HCT116 (cell line): ENCODE measurements around the gene TANGO6. TPM values are rescaled to one million over a fixed set of nuclear protein-coding genes. Genes with fewer than 3 reads are reported as not detected.

Experiments
- ATAC-seq: fragments of 200-7000 bp; cut with Tn5 transposase; 2 replicates; pipeline ENCODE4 v1.9.1; 2020; ENCODE audit warnings: mild to moderate bottlenecking, moderate library complexity
- BruUV-seq: library from RNA; stranded (reverse); fragments of 400-500 nt; replicated peaks from 2 replicates; lab custom pipeline; 2021; lab: Mats Ljungman, UMichigan
- CTCF ChIA-PET: fragments of 300-600 bp; sonication (Branson Sonifier 250); formaldehyde crosslinking; loops from one replicate; lab custom pipeline; 2021; ENCODE audit warnings: antibody characterized with exemption; lab: Charles Lee
- POLR2A ChIA-PET: fragments of 300-600, 350-600 bp; sonication (Branson Sonifier 250); formaldehyde crosslinking; loops from one replicate; lab custom pipeline; 2021; ENCODE audit warnings: antibody characterized with exemption; lab: Charles Lee
- RAD21 ChIA-PET, 2 experiments: fragments of 300-600 bp; sonication (Branson Sonifier 250); formaldehyde crosslinking; loops; one replicate each; lab custom pipeline; 2023; ENCODE audit warnings: low total read pairs in 2 of 2; ENCODE audit not compliant: uncharacterized antibody in 2 of 2, unreplicated experiment in 2 of 2, low non-redundant PET in 1 of 2; lab: Charles Lee
- DNase-seq: peaks from one replicate; pipeline ENCODE4 v3.0.0-alpha.2; 2010; ENCODE audit warnings: low read depth, low spot score
- H2AFZ ChIP-seq: fragments of 200-600 bp; shearing (Covaris generic), sonication (generic); 2 replicates; pipeline ENCODE4 v1.6.1; 2017; ENCODE audit warnings: low read depth, mixed run types, mixed read lengths, antibody characterized with exemption, low read length; ENCODE audit not compliant: poor library complexity, severe bottlenecking
- H3K27ac ChIP-seq: 2 replicates; pipeline ENCODE4 v1.5.1; 2012; ENCODE audit warnings: low read depth, low read length
- H3K27me3 ChIP-seq: fragments of 200-600 bp; sonication (generic); 2 replicates; pipeline ENCODE4 v1.6.1; 2016; ENCODE audit warnings: mixed run types, low read length, mixed read lengths; ENCODE audit not compliant: insufficient read depth
- H3K36me3 ChIP-seq, 2 experiments: fragments of 200-500 bp in 1 of 2; fragments of 200-600 bp in 1 of 2; sonication (Bioruptor generic) in 1 of 2; sonication (generic) in 1 of 2; 2 replicates each; pipeline versions ENCODE4 v1.5.1 to v1.6.1; 2014 to 2016; ENCODE audit warnings: low read length in 2 of 2, inconsistent platforms in 1 of 2, mixed read lengths in 1 of 2, mixed run types in 1 of 2; ENCODE audit not compliant: insufficient read depth in 2 of 2, control insufficient read depth in 1 of 2
- H3K4me1 ChIP-seq, 2 experiments: fragments of 200-600 bp in 1 of 2; sonication (generic) in 1 of 2; 2 replicates each; pipeline versions ENCODE4 v1.5.1 to v1.6.1; 2012 to 2017; ENCODE audit warnings: low read length in 2 of 2, inconsistent platforms in 1 of 2, mild to moderate bottlenecking in 1 of 2, mixed read lengths in 1 of 2, mixed run types in 1 of 2, moderate library complexity in 1 of 2; ENCODE audit not compliant: insufficient read depth in 2 of 2, control insufficient read depth in 1 of 2
- H3K4me2 ChIP-seq: fragments of 200-600 bp; sonication (generic); 2 replicates; pipeline ENCODE4 v1.6.1; 2017; ENCODE audit warnings: mixed run types, low read length, mixed read lengths
- H3K4me3 ChIP-seq, 2 experiments: fragments of 200-600 bp in 1 of 2; sonication (generic) in 1 of 2; replicated peaks in 1 of 2; 2 replicates each; pipeline ENCODE4 v1.5.1; 2011 to 2016; ENCODE audit warnings: low read length in 2 of 2, control low read depth in 1 of 2, low read depth in 1 of 2, mild to moderate bottlenecking in 1 of 2, mixed read lengths in 1 of 2, mixed run types in 1 of 2
- H3K79me2 ChIP-seq: fragments of 200-600 bp; sonication (generic); 2 replicates; pipeline ENCODE4 v1.6.1; 2017; ENCODE audit warnings: mild to moderate bottlenecking, mixed run types, low read length, moderate library complexity, mixed read lengths; ENCODE audit not compliant: insufficient read depth
- H3K9ac ChIP-seq: fragments of 200-600 bp; sonication (generic); 2 replicates; pipeline ENCODE4 v1.6.1; 2016; ENCODE audit warnings: low read length, mixed read lengths
- H3K9me2 ChIP-seq: fragments of 200-600 bp; sonication (generic), shearing (Covaris generic); 2 replicates; pipeline ENCODE4 v1.6.1; 2017; ENCODE audit warnings: mixed run types, mild to moderate bottlenecking, moderate library complexity; ENCODE audit not compliant: insufficient read depth
- H3K9me3 ChIP-seq, 2 experiments: fragments of 200-500 bp in 1 of 2; fragments of 200-600 bp in 1 of 2; sonication (Bioruptor generic) in 1 of 2; sonication (generic) in 1 of 2; 2 replicates each; pipeline ENCODE4 v1.6.1; 2014 to 2017; ENCODE audit warnings: low read length in 2 of 2, mixed read lengths in 2 of 2, inconsistent platforms in 1 of 2, low read depth in 1 of 2, mild to moderate bottlenecking in 1 of 2, mixed run types in 1 of 2, moderate library complexity in 1 of 2; ENCODE audit not compliant: control insufficient read depth in 1 of 2, insufficient read depth in 1 of 2
- H4K20me1 ChIP-seq: fragments of 200-600 bp; sonication (generic), shearing (Covaris generic); 2 replicates; pipeline ENCODE4 v1.6.1; 2017; ENCODE audit warnings: mixed run types, mild to moderate bottlenecking, moderate library complexity; ENCODE audit not compliant: insufficient read depth
- CBX3 ChIP-seq: IDR thresholded peaks from 2 replicates; pipeline ENCODE4 v1.6.1; 2012; ENCODE audit warnings: low read depth
- CEBPB ChIP-seq: IDR thresholded peaks from 2 replicates; pipeline ENCODE4 v1.6.1; 2012; ENCODE audit warnings: low read depth
- ELF1 ChIP-seq: IDR thresholded peaks from 2 replicates; pipeline ENCODE4 v1.6.1; 2012; ENCODE audit warnings: low read depth, borderline replicate concordance
- EZH2 ChIP-seq: fragments of 200-600 bp; sonication (generic); IDR thresholded peaks from 2 replicates; pipeline ENCODE4 v1.6.1; 2017; ENCODE audit warnings: antibody characterized with exemption, mixed run types
- EZH2phosphoT487 ChIP-seq: fragments of 200-600 bp; IDR thresholded peaks from 2 replicates; pipeline ENCODE4 v1.6.1; 2018; ENCODE audit warnings: antibody characterized with exemption, borderline replicate concordance
- JUND ChIP-seq: IDR thresholded peaks from 2 replicates; pipeline ENCODE4 v1.6.1; 2012
- POLR2A ChIP-seq: IDR thresholded peaks from 2 replicates; pipeline ENCODE4 v1.7.0; 2011; ENCODE audit warnings: borderline replicate concordance; ENCODE audit not compliant: insufficient read depth, insufficient read length; ENCODE audit errors: extremely low read depth
- POLR2AphosphoS5 ChIP-seq: IDR thresholded peaks from 2 replicates; pipeline ENCODE4 v1.6.1; 2011; ENCODE audit warnings: mild to moderate bottlenecking, low read depth, low read length, moderate library complexity
- RAD21 ChIP-seq: IDR thresholded peaks from 2 replicates; pipeline ENCODE4 v1.6.1; 2012; ENCODE audit warnings: low read depth, mild to moderate bottlenecking
- SP1 ChIP-seq: IDR thresholded peaks from 2 replicates; pipeline ENCODE4 v1.6.1; 2012; ENCODE audit warnings: low read depth
- SRF ChIP-seq: IDR thresholded peaks from 2 replicates; pipeline ENCODE4 v1.6.1; 2012; ENCODE audit warnings: low read depth
- YY1 ChIP-seq: IDR thresholded peaks from 2 replicates; pipeline ENCODE4 v1.6.1; 2011; ENCODE audit warnings: low read length, low read depth, moderate library complexity, mild to moderate bottlenecking; ENCODE audit not compliant: insufficient replicate concordance; ENCODE audit errors: extremely low read depth
- intact Hi-C: fragments of 100-400 bp; cut with micrococcal nuclease; formaldehyde crosslinking; loops from 2 replicates; pipeline ENCODE4 v1.10.0; 2022
- total RNA-seq: library from RNA; stranded (reverse); gene quantifications from one replicate; pipeline ENCODE4 v1.2.1, GENCODE V29; 2021; ENCODE audit not compliant: unreplicated experiment
- TF ChIP-seq, protein P1 (sequence below): IDR thresholded peaks from 2 replicates; pipeline ENCODE4 v1.6.1; 2012
- TF ChIP-seq, protein P2 (sequence below): IDR thresholded peaks from 2 replicates; pipeline ENCODE4 v1.6.1; 2012; ENCODE audit warnings: low read depth

TANGO6 gene
- total RNA-seq, 1 experiment from 2014 or later = 16.4 TPM

DNA sequence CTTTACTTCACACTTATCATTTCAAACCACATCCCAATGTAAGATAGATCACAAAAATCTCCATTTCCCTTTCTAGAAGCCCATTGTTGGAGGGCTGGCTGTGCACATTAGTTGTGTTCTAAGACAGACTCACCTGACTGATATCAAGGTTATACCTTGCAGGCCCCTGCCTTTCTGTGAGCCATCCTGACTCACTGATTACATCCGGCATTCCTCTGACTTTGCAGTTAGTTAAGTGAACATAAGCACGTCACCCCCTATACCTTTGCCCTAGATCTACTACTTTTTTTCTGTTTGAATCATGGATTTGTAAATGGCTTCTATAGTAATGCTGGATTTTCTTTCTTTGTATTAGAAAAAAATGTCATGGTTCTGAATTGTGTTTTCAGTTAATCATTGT lies 78.3 kb downstream of the TANGO6 start (continued):
- TF ChIP-seq RAD21 (peak; percentile 38), EZH2 (no peak), SP1 (peak; percentile 98)

DNA sequence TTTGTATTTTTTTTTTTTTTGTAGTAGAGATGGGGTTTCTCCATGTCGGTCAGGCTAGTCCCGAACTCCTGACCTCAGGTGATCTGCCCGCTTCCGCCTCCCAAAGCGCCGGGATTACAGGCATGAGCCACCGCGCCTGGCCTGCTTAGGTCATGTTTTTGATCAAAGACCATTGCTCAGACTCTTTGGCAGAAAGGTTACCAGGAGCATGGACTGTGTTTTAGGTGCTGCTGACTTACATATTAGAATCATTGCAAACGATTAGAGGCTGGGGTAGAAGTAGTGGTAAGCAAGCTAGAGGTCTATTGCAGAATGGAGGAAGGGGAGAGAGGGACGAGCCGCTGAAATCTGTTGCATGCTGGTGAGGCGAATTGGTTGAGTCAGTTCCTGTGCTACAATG lies 79.8 kb downstream of the TANGO6 start:
- CTCF ChIA-PET = no interaction called here
- peak; percentile 57 for TF ChIP-seq SP1
- peak; percentile 34; the same call in 1 of the 2 replicates for TF ChIP-seq CBX3
- no peak; the same call in 1 of the 2 replicates for TF ChIP-seq SRF
- 0 out of 2 replicates have a peak, but pooled peaks have one; percentile 11 for TF ChIP-seq CEBPB
- TF ChIP-seq JUND = peak; percentile 31; the same call in 1 of the 2 replicates
- TF ChIP-seq, protein P1, sequence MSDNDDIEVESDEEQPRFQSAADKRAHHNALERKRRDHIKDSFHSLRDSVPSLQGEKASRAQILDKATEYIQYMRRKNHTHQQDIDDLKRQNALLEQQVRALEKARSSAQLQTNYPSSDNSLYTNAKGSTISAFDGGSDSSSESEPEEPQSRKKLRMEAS = peak; percentile 66
- POLR2A ChIA-PET = interaction anchor here (0.6 to 1.4 kb wide), 6 partner anchors 27 to 183 kb away, joined by 3 to 6 read pairs (median 4); partner anchors contain the start of gene HAS3
- Histone ChIP-seq H2AFZ (no peak overlapping the region), H3K9me3 (no peaks in the 10 kb centered on the region), H3K9me2 (no peaks in the 10 kb centered on the region), H3K4me1 (peaks cover 42 to 61% of the 10 kb centered on the region in 2 experiments), H4K20me1 (no peaks in the 10 kb centered on the region), H3K27me3 (no peaks in the 10 kb centered on the region), H3K9ac (peak overlapping the region; percentile 66), H3K36me3 (0 out of 4 replicates have a peak, but pooled peaks cover 0 to 3% of the 10 kb centered on the region in 2 experiments), H3K4me3 (peak overlapping the region in 1 of 2 experiments; percentile 24; a peak in 2 of 4 replicates), H3K27ac (peak overlapping the region; percentile 89), H3K4me2 (peak overlapping the region; percentile 52), H3K79me2 (no peaks in the 10 kb centered on the region)
- ATAC-seq = peak; percentile 55
- RAD21 ChIA-PET = no interaction called here
- DNase-seq = peak; percentile 46
- intact Hi-C loops = loop anchor here (2.0 to 5.0 kb wide), 3 partner anchors 64 to 184 kb away; partner anchors contain the start of gene HAS3
- BruUV-seq = no TSS peak

DNA sequence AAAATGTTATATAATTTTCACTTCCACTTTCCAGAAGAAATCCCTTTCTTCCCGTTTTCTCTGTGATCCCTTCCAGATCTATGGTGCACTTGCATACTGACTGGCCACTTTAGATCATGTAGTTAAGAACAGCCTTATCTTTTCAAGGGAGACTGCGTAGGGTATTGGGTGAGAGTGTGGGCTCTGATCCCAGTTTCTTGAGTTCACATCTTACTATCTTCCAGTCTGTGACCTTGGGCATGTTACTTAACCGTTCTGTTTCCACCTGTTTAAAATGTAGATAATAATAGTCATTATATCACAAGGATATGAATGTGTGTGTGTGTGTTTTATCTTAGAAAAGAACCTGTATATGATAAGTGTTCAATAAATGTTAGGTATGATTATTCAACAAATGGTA lies 83.7 kb downstream of the TANGO6 start:
- intact Hi-C loops = no loop called here
- ChIA-PET POLR2A (no interaction called here), CTCF (no interaction called here), RAD21 (interaction anchor here in 1 of 2 experiments (0.6 kb wide), 1 partner anchor 12 kb away, joined by 5 read pairs; no protein-coding TSS in a partner anchor)
- no peak overlapping the region for H3K4me3 ChIP-seq
- no peaks in the 10 kb centered on the region for H3K27me3 ChIP-seq
- no peak overlapping the region for H2AFZ ChIP-seq
- H4K20me1 ChIP-seq = no peaks in the 10 kb centered on the region
- ATAC-seq (no peak), DNase-seq (no peak)
- H3K9me3 ChIP-seq = no peaks in the 10 kb centered on the region
- peaks cover 39 to 55% of the 10 kb centered on the region in 2 experiments for H3K4me1 ChIP-seq
- H3K9me2 ChIP-seq = no peaks in the 10 kb centered on the region
- H3K4me2 ChIP-seq = no peak overlapping the region
- peaks cover 0 to 3% of the 10 kb centered on the region in 2 experiments; a peak in 1 of 4 replicates for H3K36me3 ChIP-seq
- no peak overlapping the region for H3K27ac ChIP-seq
- H3K79me2 ChIP-seq = no peaks in the 10 kb centered on the region
- no TSS peak for BruUV-seq
- no peak overlapping the region for H3K9ac ChIP-seq
- TF ChIP-seq POLR2A (no peak), ELF1 (no peak), POLR2AphosphoS5 (no peak), SP1 (no peak), JUND (no peak), YY1 (no peak), EZH2phosphoT487 (no peak), SRF (no peak), EZH2 (no peak)
- TF ChIP-seq, protein P1 = no peak
- TF ChIP-seq, protein P2, sequence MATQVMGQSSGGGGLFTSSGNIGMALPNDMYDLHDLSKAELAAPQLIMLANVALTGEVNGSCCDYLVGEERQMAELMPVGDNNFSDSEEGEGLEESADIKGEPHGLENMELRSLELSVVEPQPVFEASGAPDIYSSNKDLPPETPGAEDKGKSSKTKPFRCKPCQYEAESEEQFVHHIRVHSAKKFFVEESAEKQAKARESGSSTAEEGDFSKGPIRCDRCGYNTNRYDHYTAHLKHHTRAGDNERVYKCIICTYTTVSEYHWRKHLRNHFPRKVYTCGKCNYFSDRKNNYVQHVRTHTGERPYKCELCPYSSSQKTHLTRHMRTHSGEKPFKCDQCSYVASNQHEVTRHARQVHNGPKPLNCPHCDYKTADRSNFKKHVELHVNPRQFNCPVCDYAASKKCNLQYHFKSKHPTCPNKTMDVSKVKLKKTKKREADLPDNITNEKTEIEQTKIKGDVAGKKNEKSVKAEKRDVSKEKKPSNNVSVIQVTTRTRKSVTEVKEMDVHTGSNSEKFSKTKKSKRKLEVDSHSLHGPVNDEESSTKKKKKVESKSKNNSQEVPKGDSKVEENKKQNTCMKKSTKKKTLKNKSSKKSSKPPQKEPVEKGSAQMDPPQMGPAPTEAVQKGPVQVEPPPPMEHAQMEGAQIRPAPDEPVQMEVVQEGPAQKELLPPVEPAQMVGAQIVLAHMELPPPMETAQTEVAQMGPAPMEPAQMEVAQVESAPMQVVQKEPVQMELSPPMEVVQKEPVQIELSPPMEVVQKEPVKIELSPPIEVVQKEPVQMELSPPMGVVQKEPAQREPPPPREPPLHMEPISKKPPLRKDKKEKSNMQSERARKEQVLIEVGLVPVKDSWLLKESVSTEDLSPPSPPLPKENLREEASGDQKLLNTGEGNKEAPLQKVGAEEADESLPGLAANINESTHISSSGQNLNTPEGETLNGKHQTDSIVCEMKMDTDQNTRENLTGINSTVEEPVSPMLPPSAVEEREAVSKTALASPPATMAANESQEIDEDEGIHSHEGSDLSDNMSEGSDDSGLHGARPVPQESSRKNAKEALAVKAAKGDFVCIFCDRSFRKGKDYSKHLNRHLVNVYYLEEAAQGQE = no peak
